ENCODE data around the gene ABCB10.

DNA sequence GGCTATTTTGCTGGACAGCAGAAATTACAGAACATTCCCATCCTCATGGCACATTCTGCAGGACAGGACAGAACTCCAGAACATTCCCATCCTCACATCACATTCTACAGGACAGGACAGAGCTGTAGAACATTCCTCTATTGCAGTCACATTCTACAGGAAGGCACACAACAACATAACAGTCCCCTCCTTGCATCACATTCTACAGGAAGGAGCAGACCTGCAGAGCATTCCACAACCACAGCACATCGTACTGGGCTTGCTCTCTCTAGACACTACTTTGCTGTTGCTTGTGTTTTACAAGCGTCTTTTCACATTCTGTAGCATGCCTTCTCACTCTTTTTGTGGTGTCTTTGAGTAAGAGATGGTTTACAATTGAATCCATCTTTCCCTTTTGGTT, 26.8 kb upstream of the ABCB10 start:
- TF ChIP-seq, protein P1, sequence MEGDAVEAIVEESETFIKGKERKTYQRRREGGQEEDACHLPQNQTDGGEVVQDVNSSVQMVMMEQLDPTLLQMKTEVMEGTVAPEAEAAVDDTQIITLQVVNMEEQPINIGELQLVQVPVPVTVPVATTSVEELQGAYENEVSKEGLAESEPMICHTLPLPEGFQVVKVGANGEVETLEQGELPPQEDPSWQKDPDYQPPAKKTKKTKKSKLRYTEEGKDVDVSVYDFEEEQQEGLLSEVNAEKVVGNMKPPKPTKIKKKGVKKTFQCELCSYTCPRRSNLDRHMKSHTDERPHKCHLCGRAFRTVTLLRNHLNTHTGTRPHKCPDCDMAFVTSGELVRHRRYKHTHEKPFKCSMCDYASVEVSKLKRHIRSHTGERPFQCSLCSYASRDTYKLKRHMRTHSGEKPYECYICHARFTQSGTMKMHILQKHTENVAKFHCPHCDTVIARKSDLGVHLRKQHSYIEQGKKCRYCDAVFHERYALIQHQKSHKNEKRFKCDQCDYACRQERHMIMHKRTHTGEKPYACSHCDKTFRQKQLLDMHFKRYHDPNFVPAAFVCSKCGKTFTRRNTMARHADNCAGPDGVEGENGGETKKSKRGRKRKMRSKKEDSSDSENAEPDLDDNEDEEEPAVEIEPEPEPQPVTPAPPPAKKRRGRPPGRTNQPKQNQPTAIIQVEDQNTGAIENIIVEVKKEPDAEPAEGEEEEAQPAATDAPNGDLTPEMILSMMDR (IDR thresholded peaks at IDR 0.05) = no peak
- TF ChIP-seq POLR2A (IDR thresholded peaks at IDR 0.05) = no peak

All from ovary (tissue), 3 donors.